Measurements from ENCODE around the gene CTRB1. TPM values are rescaled to one million over a fixed set of nuclear protein-coding genes. Genes with fewer than 3 reads are reported as not detected.
A peak's percentile ranks its signal among the peaks of the same experiment; 100 is the strongest.

CTRB1 gene
- total and polyA plus RNA-seq, 2 of the 13 experiments (the other 11 are each of a cell fraction or from before 2014, with no cell fraction given): not detected

- TF ChIP-seq ZNF788 (CRISPR knock-in tag; IDR thresholded peaks at IDR 0.05; ENCODE audit: borderline replicate concordance): peak; percentile 34; the same call in 1 of the 2 replicates
- peak; percentile 24; the same call in 1 of the 2 replicates for TF ChIP-seq ZFY (CRISPR knock-in tag; IDR thresholded peaks at IDR 0.05)
- no peak for TF ChIP-seq NR2F6 (IDR thresholded peaks at IDR 0.05)
- no peak for TF ChIP-seq NR2F6 (CRISPR knock-in tag; IDR thresholded peaks at IDR 0.05)
- 0 out of 2 replicates have a peak, but pooled peaks have one; percentile 33 for TF ChIP-seq ZSCAN31 (CRISPR knock-in tag; IDR thresholded peaks at IDR 0.05; ENCODE audit: low read depth)
- TF ChIP-seq ZNF687 (CRISPR knock-in tag; IDR thresholded peaks at IDR 0.05): peak; percentile 69
- no peak for TF ChIP-seq PAX8 (CRISPR knock-in tag; IDR thresholded peaks at IDR 0.05; ENCODE audit: borderline replicate concordance)
- TF ChIP-seq ZBTB7A (CRISPR knock-in tag; IDR thresholded peaks at IDR 0.05): no peak
- no peak for TF ChIP-seq ONECUT2 (CRISPR knock-in tag; IDR thresholded peaks at IDR 0.05)
- TF ChIP-seq CEBPB (IDR thresholded peaks at IDR 0.05; ENCODE audit: borderline replicate concordance, low read depth, low read length): no peak
- 0 out of 2 replicates have a peak, but pooled peaks have one; percentile 62 for TF ChIP-seq ZNF772 (CRISPR knock-in tag; IDR thresholded peaks at IDR 0.05)
- TF ChIP-seq ZNF607 (CRISPR knock-in tag; IDR thresholded peaks at IDR 0.05; ENCODE audit: borderline replicate concordance): 0 out of 2 replicates have a peak, but pooled peaks have one; percentile 19
- TF ChIP-seq MXI1 (IDR thresholded peaks at IDR 0.05; ENCODE audit: borderline replicate concordance, low read depth, low read length): peak; percentile 25; the same call in 1 of the 3 replicates
- TF ChIP-seq PHF21A (CRISPR knock-in tag; IDR thresholded peaks at IDR 0.05): peak; percentile 49; the same call in 1 of the 2 replicates
- peak; percentile 65; the same call in 1 of the 2 replicates for TF ChIP-seq FOSL1 (CRISPR knock-in tag; IDR thresholded peaks at IDR 0.05; ENCODE audit: borderline replicate concordance)
- TF ChIP-seq CBX5 (CRISPR knock-in tag; IDR thresholded peaks at IDR 0.05; ENCODE audit: borderline replicate concordance): 0 out of 2 replicates have a peak, but pooled peaks have one; percentile 20
Measured at GRCh38 chr16:75267631-75268264, 49.0 kb downstream of the CTRB1 start (continued).
